GM21737 (cell line): ENCODE measurements around the gene KYNU.

Experiments used
- ATAC-seq: cut with Tn5 transposase; IDR thresholded peaks from one replicate; pipeline ENCODE4 v1.9.1; 2021; ENCODE audit warnings: mild to moderate bottlenecking, moderate library complexity; ENCODE audit not compliant: unreplicated experiment

The KYNU gene

GRCh38 chr2:142954493-142954892 is 77.0 kb downstream of the KYNU start:
- no peak for ATAC-seq

GRCh38 chr2:142957144-142957543 is 79.7 kb downstream of the KYNU start:
- no peak for ATAC-seq

- no peak for ATAC-seq
These were observed 83.7 kb downstream of the KYNU start for GRCh38 chr2:142961202-142961601.

- no peak for ATAC-seq
These were observed 88.0 kb downstream of the KYNU start for GRCh38 chr2:142965443-142965842.

- ATAC-seq = no peak
These were observed 88.8 kb downstream of the KYNU start for GRCh38 chr2:142966284-142966683.

- no peak for ATAC-seq
These were observed 89.6 kb downstream of the KYNU start for GRCh38 chr2:142967060-142967459.

GRCh38 chr2:142973160-142973821 is 95.8 kb downstream of the KYNU start:
- no peak for ATAC-seq

- ATAC-seq = no peak
These were observed 96.4 kb downstream of the KYNU start for GRCh38 chr2:142973822-142974207.

GRCh38 chr2:142974288-142975024 is 97.0 kb downstream of the KYNU start:
- ATAC-seq = peak; percentile 53

GRCh38 chr2:142975239-142975638 is 97.8 kb downstream of the KYNU start:
- ATAC-seq = no peak

- peak; percentile 45 for ATAC-seq
These were observed 103.0 kb downstream of the KYNU start for GRCh38 chr2:142980246-142981068.

GRCh38 chr2:142981069-142981378 is 103.6 kb downstream of the KYNU start:
- peak; percentile 6 for ATAC-seq

- ATAC-seq = no peak
These were observed 104.3 kb downstream of the KYNU start for GRCh38 chr2:142981756-142982155.

GRCh38 chr2:142983174-142983573 is 105.7 kb downstream of the KYNU start:
- peak; percentile 52 for ATAC-seq

- no peak for ATAC-seq
These were observed 107.2 kb downstream of the KYNU start for GRCh38 chr2:142984657-142985056.

GRCh38 chr2:142987044-142987443 is 109.6 kb downstream of the KYNU start:
- ATAC-seq = no peak

- ATAC-seq = peak; percentile 64
These were observed 112.1 kb downstream of the KYNU start for GRCh38 chr2:142989273-142990204.

GRCh38 chr2:142991295-142991694 is 113.8 kb downstream of the KYNU start:
- ATAC-seq = no peak

- no peak for ATAC-seq
These were observed 115.4 kb downstream of the KYNU start for GRCh38 chr2:142992840-142993239.

GRCh38 chr2:142993771-142994170 is 116.3 kb downstream of the KYNU start:
- no peak for ATAC-seq

- no peak for ATAC-seq
These were observed 117.2 kb downstream of the KYNU start for GRCh38 chr2:142994665-142995064.
